Prostate gland (tissue), 2 donors: ENCODE measurements around the gene ASCL2.

ENCODE experiments used
- POLR2AphosphoS5 ChIP-seq: sonication (generic); formaldehyde crosslinking; IDR thresholded peaks from one replicate; pipeline ENCODE4 v1.6.1; 2017; ENCODE audit warnings: antibody characterized with exemption
- TF ChIP-seq, protein P1 (sequence below), 4 experiments: fragments of 200-600 bp in 2 of 4; fragments of 450-650 bp in 2 of 4; sonication (generic) in 2 of 4; IDR thresholded peaks; 1 replicate in 3 of 4; 2 replicates in 1 of 4; pipeline ENCODE4 v1.5.1; 2016 to 2019; ENCODE audit warnings: antibody characterized with exemption in 4 of 4, mild to moderate bottlenecking in 2 of 4, moderate library complexity in 2 of 4

GRCh38 chr11:2280208-2280607 lies 9.8 kb upstream of the ASCL2 start:
- TF ChIP-seq, protein P1, sequence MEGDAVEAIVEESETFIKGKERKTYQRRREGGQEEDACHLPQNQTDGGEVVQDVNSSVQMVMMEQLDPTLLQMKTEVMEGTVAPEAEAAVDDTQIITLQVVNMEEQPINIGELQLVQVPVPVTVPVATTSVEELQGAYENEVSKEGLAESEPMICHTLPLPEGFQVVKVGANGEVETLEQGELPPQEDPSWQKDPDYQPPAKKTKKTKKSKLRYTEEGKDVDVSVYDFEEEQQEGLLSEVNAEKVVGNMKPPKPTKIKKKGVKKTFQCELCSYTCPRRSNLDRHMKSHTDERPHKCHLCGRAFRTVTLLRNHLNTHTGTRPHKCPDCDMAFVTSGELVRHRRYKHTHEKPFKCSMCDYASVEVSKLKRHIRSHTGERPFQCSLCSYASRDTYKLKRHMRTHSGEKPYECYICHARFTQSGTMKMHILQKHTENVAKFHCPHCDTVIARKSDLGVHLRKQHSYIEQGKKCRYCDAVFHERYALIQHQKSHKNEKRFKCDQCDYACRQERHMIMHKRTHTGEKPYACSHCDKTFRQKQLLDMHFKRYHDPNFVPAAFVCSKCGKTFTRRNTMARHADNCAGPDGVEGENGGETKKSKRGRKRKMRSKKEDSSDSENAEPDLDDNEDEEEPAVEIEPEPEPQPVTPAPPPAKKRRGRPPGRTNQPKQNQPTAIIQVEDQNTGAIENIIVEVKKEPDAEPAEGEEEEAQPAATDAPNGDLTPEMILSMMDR (IDR thresholded peaks at IDR 0.05) = no peak
- TF ChIP-seq POLR2AphosphoS5 = no peak
